GM21529 (cell line): Measurements from ENCODE around the gene TCEANC2.
"Not testable (repeated sequence)": the region's sequence is repeated elsewhere in the genome, so short reads cannot be mapped to it uniquely, and the experiment has no call there.

Experiments used
- ATAC-seq: cut with Tn5 transposase; IDR thresholded peaks from one replicate; pipeline ENCODE4 v1.9.1; 2021; ENCODE audit not compliant: unreplicated experiment

TCEANC2 gene

DNA sequence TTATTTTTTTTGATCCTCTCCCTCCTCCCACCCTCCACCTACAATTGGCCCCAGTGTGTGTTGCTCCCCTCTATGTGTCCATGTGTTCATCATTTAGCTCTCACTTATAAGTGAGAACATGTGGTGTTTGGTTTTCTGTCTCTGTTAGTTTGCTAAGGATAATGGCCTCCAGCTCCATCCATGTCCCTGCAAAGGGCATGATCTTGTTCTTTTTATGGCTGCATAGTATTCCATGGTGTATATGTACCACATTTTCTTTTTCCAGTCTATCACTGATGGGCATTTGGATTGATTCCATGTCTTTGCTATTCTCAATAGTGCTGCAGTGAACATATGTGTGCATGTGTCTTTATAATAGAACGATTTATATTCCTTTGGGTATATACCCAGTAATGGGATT lies 28.6 kb upstream of the TCEANC2 start:
- ATAC-seq, result not testable (repeated sequence)

- no peak for ATAC-seq
These were observed 25.6 kb upstream of the TCEANC2 start for GRCh38 chr1:54027848-54028247.

DNA sequence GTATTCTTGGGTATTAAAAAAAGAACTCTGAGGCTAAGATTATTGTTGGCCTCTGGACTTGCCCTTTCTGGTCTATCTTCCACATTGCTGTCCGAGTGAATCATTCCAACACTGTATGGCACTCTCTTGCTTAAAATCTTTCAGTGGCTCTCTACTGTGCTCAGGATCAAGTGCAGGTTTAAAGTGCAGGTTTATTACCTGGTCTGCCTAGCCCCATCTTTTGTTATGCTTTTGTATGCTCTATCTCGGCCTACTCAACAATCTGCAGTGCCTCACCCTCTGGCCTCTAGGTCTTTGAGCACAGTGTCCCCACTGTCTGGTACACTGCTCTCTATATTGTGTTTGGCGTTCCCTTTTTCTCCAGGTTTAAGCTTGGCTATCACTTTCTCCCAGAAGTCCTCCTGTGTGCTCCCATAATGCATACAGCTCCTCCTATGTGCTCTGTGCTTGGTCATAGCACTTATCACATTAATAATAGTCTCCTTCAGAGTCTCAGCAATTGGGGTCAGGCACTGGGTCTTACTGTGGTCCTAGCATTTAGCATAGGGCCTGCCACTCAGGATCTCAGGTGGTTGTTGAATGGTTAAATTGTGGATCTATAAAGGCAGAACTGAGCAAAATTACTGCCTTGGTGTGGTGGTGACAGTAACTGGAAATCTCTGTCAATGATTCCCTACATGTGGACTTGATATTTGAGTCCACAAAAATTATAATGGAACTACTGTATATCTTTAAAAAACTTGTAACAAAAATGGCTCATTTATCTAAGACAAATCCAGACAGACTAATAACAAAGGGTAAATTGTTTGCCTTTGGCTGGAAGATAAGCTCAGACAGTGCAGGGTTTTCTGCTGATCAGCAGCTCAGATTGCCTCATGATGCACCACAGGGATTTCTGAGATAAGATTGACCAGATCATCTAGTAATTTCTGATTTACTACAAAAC lies 24.8 kb upstream of the TCEANC2 start:
- no peak for ATAC-seq

- no peak for ATAC-seq
These were observed 15.9 kb upstream of the TCEANC2 start for GRCh38 chr1:54037476-54037875.

- no peak for ATAC-seq
These were observed 11.6 kb upstream of the TCEANC2 start for GRCh38 chr1:54041806-54042205.

GRCh38 chr1:54045496-54045895 lies 7.9 kb upstream of the TCEANC2 start:
- no peak for ATAC-seq

GRCh38 chr1:54046671-54047383 lies 6.6 kb upstream of the TCEANC2 start:
- no peak for ATAC-seq

- ATAC-seq, result no peak
These were observed 5.8 kb upstream of the TCEANC2 start for GRCh38 chr1:54047384-54048305.

DNA sequence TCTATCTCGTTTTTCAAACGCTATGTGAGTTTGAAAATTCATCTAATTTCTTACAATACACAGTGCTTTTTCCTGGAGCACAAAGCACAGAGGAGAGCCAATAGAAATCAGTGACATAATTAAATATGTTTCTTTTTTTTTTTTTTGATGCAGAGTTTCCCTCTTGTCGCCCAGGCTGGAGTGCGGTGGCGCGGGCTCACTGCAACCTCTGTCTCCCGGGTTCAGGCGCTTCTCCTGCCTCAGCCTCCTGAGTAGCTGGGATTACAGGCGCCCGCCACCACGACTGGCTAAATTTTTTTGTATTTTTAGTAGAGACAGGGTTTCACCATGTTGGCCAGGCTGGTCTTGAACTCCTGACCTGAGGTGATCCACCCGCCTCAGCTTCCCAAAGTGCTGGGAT lies 3.0 kb upstream of the TCEANC2 start:
- ATAC-seq, result not testable (repeated sequence)

DNA sequence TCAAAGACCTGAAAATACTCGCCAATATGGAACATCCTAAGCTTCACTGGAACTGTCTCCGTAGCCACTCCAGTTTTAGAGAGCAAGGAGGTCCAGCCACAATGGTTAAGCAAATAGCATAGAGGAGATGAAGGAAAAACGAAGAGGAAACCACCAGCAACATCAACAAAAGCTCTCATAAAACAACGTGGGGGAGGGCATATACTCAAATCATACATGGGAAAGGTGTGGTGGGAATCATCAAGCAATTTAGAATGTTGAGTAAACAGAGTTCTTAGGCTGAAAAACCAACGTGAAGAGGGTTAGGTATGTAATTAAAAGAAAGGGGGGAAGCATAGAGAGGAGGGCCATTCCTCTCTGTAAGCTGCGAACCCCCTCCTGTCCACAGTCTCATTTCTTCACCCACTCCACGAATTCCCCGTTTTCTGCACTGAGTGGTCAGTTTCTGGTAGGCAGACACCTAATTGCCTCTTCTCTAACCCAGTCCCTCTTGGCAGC lies 1.4 kb upstream of the TCEANC2 start:
- ATAC-seq, result no peak

GRCh38 chr1:54052431-54052933 lies 926 bp upstream of the TCEANC2 start:
- peak; percentile 28 for ATAC-seq

DNA sequence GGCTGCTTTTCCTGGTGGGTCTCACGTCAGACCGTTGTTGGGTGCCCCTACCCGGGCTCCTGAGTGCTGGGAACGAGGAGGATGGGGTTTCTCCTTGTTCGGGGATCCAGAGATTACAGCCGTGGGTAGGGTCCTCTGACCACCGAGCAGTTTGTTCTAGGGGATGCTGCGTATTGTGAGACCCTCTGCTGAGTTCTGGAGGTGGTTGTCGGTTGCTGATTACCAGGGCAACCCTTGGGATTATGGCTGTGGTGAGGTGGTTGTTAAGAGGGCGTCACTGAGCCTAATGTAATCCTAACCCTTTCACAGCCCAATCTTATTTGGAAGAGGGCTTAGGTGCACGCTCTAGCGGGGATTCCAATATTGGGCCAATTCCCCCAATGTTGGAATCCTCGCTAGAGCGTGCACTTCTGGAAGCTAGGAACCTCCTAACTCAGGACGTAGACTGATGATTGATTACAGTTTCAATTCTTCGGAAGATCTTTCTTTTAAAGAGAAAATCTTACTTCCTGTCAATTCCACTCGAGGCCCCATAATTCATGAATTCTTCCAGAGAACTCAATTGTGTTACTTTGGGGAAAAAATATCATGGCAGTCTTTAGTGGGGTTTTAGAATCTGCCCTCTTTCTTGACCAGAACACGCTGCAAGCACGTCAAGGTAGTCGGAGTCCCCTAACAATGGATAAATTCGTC lies 483 bp downstream of the TCEANC2 start:
- ATAC-seq, result no peak

- no peak for ATAC-seq
These were observed 986 bp downstream of the TCEANC2 start for GRCh38 chr1:54054438-54054749.

DNA sequence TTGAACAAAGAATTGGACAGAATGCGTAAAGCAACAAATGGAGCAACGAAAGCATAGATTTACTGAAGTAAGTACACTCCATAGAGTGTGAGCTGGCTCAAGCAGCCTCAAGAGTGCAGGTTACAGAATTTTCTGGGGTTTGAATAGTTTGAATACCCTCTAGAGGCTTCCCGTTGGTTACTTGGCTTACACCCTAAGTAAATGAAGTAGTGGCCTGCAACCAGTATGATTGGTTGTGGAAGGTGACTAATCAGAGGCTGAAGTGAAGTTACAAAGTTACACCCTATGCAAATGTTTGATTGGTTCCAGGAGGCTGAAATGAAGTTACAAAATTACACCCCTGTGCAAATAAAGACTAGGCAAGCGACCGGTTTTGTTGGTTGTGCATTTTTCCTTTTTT lies 10.9 kb downstream of the TCEANC2 start:
- ATAC-seq, result no peak

DNA sequence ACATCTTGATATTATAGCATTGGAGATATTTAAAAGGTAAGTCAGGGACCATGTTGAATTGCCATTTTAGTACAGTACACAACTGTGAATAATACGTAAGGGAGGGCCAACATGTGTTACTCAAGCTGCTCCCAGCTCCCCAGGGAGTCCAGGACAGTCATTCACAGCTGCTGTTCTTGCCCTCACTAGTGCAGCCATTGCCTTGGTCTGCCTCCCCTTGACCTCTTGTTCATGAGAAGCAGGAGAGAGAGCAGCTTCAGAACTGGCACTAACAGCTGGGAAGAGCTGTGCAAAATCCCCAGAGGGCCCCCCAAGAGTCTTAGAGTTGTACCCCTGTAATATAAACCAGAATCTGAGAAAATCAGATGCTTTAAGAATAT lies 16.4 kb downstream of the TCEANC2 start:
- no peak for ATAC-seq

GRCh38 chr1:54070171-54070837 lies 16.9 kb downstream of the TCEANC2 start:
- ATAC-seq, result peak; percentile 59

DNA sequence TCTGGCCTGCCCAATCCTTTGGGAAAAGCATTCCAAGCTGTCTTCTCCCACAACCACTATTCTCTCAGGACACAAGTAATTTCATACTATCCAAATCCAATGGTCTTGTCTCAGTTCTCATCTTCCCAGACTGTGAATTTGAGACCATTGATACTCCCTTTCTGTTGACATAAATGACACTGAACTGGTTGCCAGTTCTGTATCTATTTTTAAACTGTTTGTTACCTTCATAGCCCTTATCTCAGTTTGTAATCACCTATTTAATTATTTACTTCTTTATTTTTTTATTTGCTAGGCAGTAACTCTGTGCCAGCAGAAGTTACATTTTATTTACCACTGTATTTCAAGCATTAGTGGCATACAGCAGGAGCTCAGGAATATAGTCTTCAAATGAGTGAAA lies 24.0 kb downstream of the TCEANC2 start:
- ATAC-seq, result no peak

- ATAC-seq, result no peak
These were observed 27.2 kb downstream of the TCEANC2 start for GRCh38 chr1:54080598-54081049.
